ENCODE measurements around the gene CLEC14A.

CLEC14A gene

GRCh38 chr14:38206689-38207376, 49.1 kb downstream of the CLEC14A start:
- no peak for DNase-seq (ENCODE audit: low read depth in 2 of 3, low spot score in 2 of 3)

GRCh38 chr14:38205949-38206665, 49.8 kb downstream of the CLEC14A start:
- DNase-seq (ENCODE audit: low read depth in 2 of 3, low spot score in 2 of 3), result no peak

GRCh38 chr14:38205119-38205813, 50.6 kb downstream of the CLEC14A start:
- DNase-seq (ENCODE audit: low read depth in 2 of 3, low spot score in 2 of 3), result no peak

GRCh38 chr14:38204719-38205115, 51.2 kb downstream of the CLEC14A start:
- no peak for DNase-seq (ENCODE audit: low read depth in 2 of 3, low spot score in 2 of 3)

Measured in activated CD8-positive, alpha-beta memory T cell treated with anti-CD3 and anti-CD28 coated beads for 48 hours (primary cell).